Tibial nerve (tissue), 3 donors: ENCODE results near the gene SYCE3.

ENCODE experiments used
- POLR2A ChIP-seq, 2 donors: fragments of 450-650 bp; IDR thresholded peaks; one replicate each; pipeline ENCODE4 v1.6.1; 2017; ENCODE audit warnings: antibody characterized with exemption in 2 of 2, mild to moderate bottlenecking in 2 of 2, moderate library complexity in 2 of 2
- TF ChIP-seq, protein P1 (sequence below), 5 experiments: fragments of 200-600 bp in 3 of 5; fragments of 450-650 bp in 2 of 5; sonication (generic) in 3 of 5; IDR thresholded peaks; one replicate each; pipeline ENCODE4 v1.5.1; 2016 to 2019; ENCODE audit warnings: antibody characterized with exemption in 5 of 5, mild to moderate bottlenecking in 3 of 5, moderate library complexity in 2 of 5

DNA sequence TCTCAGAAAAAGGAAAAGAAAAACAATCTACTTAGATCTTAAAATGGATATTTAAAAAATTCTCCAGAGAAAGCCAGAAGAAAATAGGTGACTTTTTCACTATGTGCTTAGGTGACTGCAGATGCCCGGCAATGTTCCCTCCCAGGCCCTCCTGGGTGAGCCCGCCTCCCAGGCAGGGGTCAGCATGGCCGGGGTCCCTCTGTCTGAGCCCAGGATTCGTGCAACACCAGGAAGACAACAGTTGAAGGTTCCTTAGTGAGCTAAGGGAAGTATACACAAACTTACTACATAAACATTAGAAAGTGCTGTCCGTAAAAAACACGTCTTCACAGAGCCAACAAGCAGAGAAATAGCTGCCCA is 49.4 kb upstream of the SYCE3 start:
- TF ChIP-seq POLR2A (IDR thresholded peaks at IDR 0.05), result no peak
- TF ChIP-seq, protein P1, sequence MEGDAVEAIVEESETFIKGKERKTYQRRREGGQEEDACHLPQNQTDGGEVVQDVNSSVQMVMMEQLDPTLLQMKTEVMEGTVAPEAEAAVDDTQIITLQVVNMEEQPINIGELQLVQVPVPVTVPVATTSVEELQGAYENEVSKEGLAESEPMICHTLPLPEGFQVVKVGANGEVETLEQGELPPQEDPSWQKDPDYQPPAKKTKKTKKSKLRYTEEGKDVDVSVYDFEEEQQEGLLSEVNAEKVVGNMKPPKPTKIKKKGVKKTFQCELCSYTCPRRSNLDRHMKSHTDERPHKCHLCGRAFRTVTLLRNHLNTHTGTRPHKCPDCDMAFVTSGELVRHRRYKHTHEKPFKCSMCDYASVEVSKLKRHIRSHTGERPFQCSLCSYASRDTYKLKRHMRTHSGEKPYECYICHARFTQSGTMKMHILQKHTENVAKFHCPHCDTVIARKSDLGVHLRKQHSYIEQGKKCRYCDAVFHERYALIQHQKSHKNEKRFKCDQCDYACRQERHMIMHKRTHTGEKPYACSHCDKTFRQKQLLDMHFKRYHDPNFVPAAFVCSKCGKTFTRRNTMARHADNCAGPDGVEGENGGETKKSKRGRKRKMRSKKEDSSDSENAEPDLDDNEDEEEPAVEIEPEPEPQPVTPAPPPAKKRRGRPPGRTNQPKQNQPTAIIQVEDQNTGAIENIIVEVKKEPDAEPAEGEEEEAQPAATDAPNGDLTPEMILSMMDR (IDR thresholded peaks at IDR 0.05), result no peak
